ENCODE results near the gene CSTF1.

DNA sequence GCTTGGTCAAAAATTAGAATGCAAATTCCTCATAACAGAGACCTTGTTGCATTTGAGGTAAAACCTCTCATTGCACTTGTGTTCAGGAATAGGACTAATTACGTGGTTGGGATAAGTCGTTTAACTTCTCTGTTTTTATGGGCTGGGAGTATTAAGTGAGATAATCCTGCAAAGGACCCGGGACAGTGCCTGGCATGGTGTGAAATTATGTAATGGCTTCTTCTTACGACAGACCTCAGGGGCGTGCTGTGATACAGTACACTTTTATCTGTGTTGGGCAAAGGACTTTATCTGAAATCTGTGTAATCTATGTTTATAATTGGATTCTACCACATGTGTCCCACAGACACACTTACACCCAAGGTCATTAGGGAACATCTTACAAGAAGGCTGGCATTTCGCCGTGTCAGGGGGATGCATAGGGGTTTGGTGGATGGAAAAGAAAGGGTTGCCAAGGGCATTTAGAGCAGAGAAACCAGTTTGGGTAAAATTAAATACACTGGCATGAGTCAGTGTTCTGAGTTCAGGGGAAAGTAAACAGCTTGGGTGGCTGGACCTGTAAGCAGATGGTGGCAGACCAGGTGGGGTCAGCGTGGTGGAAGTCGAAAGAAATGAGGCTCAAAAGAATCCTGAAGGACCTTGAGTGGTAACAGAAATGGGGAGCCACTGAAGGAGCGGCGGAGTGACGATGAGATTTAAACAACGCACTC is 58.8 kb downstream of the CSTF1 start:
- TF ChIP-seq POLR2A (IDR thresholded peaks at IDR 0.05; ENCODE audit: low read depth, low read length) = no peak
- no peak for TF ChIP-seq CHD1 (IDR thresholded peaks at IDR 0.05; ENCODE audit: low read depth, low read length)
- TF ChIP-seq, protein P1, sequence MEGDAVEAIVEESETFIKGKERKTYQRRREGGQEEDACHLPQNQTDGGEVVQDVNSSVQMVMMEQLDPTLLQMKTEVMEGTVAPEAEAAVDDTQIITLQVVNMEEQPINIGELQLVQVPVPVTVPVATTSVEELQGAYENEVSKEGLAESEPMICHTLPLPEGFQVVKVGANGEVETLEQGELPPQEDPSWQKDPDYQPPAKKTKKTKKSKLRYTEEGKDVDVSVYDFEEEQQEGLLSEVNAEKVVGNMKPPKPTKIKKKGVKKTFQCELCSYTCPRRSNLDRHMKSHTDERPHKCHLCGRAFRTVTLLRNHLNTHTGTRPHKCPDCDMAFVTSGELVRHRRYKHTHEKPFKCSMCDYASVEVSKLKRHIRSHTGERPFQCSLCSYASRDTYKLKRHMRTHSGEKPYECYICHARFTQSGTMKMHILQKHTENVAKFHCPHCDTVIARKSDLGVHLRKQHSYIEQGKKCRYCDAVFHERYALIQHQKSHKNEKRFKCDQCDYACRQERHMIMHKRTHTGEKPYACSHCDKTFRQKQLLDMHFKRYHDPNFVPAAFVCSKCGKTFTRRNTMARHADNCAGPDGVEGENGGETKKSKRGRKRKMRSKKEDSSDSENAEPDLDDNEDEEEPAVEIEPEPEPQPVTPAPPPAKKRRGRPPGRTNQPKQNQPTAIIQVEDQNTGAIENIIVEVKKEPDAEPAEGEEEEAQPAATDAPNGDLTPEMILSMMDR (conservative IDR thresholded peaks at IDR 0.05; ENCODE audit: low read depth, low read length) = no peak
- TF ChIP-seq RCOR1 (IDR thresholded peaks at IDR 0.05; ENCODE audit: insufficient replicate concordance, low read length) = no peak
- TF ChIP-seq FOS (IDR thresholded peaks at IDR 0.05; ENCODE audit: low read depth, low read length) = no peak
- 0 out of 2 replicates have a peak, but pooled peaks have one; percentile 10 for TF ChIP-seq CEBPB (IDR thresholded peaks at IDR 0.05; ENCODE audit: low read depth, low read length)
